Liver (tissue), 9 donors: ENCODE results near the gene MICU1. TPM values are rescaled to one million over a fixed set of nuclear protein-coding genes. Genes with fewer than 3 reads are reported as not detected.

Experiments used
- DNase-seq: peaks from one replicate; pipeline ENCODE4 v3.0.0-alpha.2; 2017; ENCODE audit warnings: low spot score
- H3K27ac ChIP-seq, 2 donors: one replicate each; pipeline ENCODE4 v1.7.0; 2013; ENCODE audit warnings: inconsistent platforms in 2 of 2, low read length in 2 of 2, control low read depth in 1 of 2, low read depth in 1 of 2, mild to moderate bottlenecking in 1 of 2
- H3K27me3 ChIP-seq, 4 donors: one replicate each; pipeline versions ENCODE4 v1.6.1 to v1.7.0; 2013; ENCODE audit warnings: low read length in 3 of 4, inconsistent platforms in 1 of 4, mild to moderate bottlenecking in 1 of 4, moderate library complexity in 1 of 4; ENCODE audit not compliant: control insufficient read depth in 4 of 4, insufficient read depth in 4 of 4
- H3K36me3 ChIP-seq, 4 donors: one replicate each; pipeline versions ENCODE4 v1.6.1 to v1.7.0; 2013; ENCODE audit warnings: low read length in 3 of 4, mild to moderate bottlenecking in 3 of 4, low read depth in 1 of 4, moderate library complexity in 1 of 4; ENCODE audit not compliant: control insufficient read depth in 4 of 4, insufficient read depth in 3 of 4
- H3K4me1 ChIP-seq, 4 donors: one replicate each; pipeline versions ENCODE4 v1.6.1 to v1.7.0; 2013; ENCODE audit warnings: low read length in 3 of 4, mild to moderate bottlenecking in 3 of 4, moderate library complexity in 1 of 4; ENCODE audit not compliant: control insufficient read depth in 4 of 4, insufficient read depth in 4 of 4
- H3K4me3 ChIP-seq, 3 donors: one replicate each; pipeline versions ENCODE4 v1.6.1 to v1.7.0; 2013; ENCODE audit warnings: low read length in 3 of 3, control low read depth in 1 of 3, low read depth in 1 of 3, mild to moderate bottlenecking in 1 of 3
- H3K9ac ChIP-seq, 2 donors: one replicate each; pipeline ENCODE4 v1.7.0; 2013; ENCODE audit warnings: low read length in 2 of 2, mild to moderate bottlenecking in 2 of 2, moderate library complexity in 2 of 2, control low read depth in 1 of 2, low read depth in 1 of 2
- H3K9me3 ChIP-seq, 4 donors: one replicate each; pipeline versions ENCODE4 v1.6.1 to v1.7.0; 2013; ENCODE audit warnings: low read length in 3 of 4; ENCODE audit not compliant: control insufficient read depth in 4 of 4
- ATF3 ChIP-seq: IDR thresholded peaks from 2 replicates; pipeline ENCODE4 v1.6.1; 2016; ENCODE audit warnings: antibody characterized with exemption
- EGR1 ChIP-seq, 2 donors: IDR thresholded peaks; 2 replicates each; pipeline ENCODE4 v1.6.1; 2016 to 2018; ENCODE audit warnings: antibody characterized with exemption in 2 of 2, low read depth in 2 of 2
- FOXA1 ChIP-seq: IDR thresholded peaks from 2 replicates; pipeline ENCODE4 v1.6.1; 2016; ENCODE audit warnings: antibody characterized with exemption
- FOXA2 ChIP-seq: IDR thresholded peaks from 2 replicates; pipeline ENCODE4 v1.6.1; 2016; ENCODE audit warnings: antibody characterized with exemption
- HNF4A ChIP-seq, 2 donors: conservative IDR thresholded peaks; 2 replicates each; pipeline ENCODE4 v1.6.1; 2016; ENCODE audit warnings: antibody characterized with exemption in 2 of 2, mild to moderate bottlenecking in 2 of 2
- HNF4G ChIP-seq: IDR thresholded peaks from 2 replicates; pipeline ENCODE4 v1.6.1; 2016; ENCODE audit warnings: antibody characterized with exemption
- JUND ChIP-seq, 2 donors: IDR thresholded peaks; 2 replicates each; pipeline ENCODE4 v1.6.1; 2016; ENCODE audit warnings: antibody characterized with exemption in 2 of 2
- RAD21 ChIP-seq, 2 donors: IDR thresholded peaks; 2 replicates each; pipeline ENCODE4 v1.6.1; 2016; ENCODE audit warnings: antibody characterized with exemption in 2 of 2, mild to moderate bottlenecking in 2 of 2
- REST ChIP-seq: IDR thresholded peaks from 2 replicates; pipeline ENCODE4 v1.6.1; 2016; ENCODE audit warnings: antibody characterized with exemption, mild to moderate bottlenecking
- RXRA ChIP-seq, 2 donors: IDR thresholded peaks; 2 replicates each; pipeline ENCODE4 v1.6.1; 2017 to 2018; ENCODE audit warnings: antibody characterized with exemption in 2 of 2, mild to moderate bottlenecking in 1 of 2
- SP1 ChIP-seq: IDR thresholded peaks from 2 replicates; pipeline ENCODE4 v1.6.1; 2018; ENCODE audit warnings: antibody characterized with exemption, mild to moderate bottlenecking
- TAF1 ChIP-seq: conservative IDR thresholded peaks from 2 replicates; pipeline ENCODE4 v1.6.1; 2016; ENCODE audit warnings: antibody characterized with exemption, mild to moderate bottlenecking
- YY1 ChIP-seq: IDR thresholded peaks from 2 replicates; pipeline ENCODE4 v1.6.1; 2016; ENCODE audit warnings: antibody characterized with exemption, mild to moderate bottlenecking
- WGBS: extraction: QIAGEN DNeasy Blood & Tissue Kit; methylation state at CpG from one replicate; pipeline ENCODE4 v1.1.7; 2013; 5-methylcytosine and 5-hydroxymethylcytosine counted together
- polyA plus RNA-seq, 2 donors: library from polyadenylated mRNA; stranded (reverse) in 1 of 2; unstranded in 1 of 2; fragments of 200-250 nt in 1 of 2; fragments of >200 nt in 1 of 2; fragmentation: Nextera tagmentation in 1 of 2; extraction: Ambion mirVana in 1 of 2; gene quantifications; one replicate each; pipeline versions ENCODE4 v1.2.1 to v1.2.3, GENCODE V29; 2013 to 2015
- total RNA-seq, 2 donors: library from RNA; depleted of rRNA; stranded (reverse); fragments of >200 nt; gene quantifications; one replicate each; pipeline ENCODE4 v1.2.3, GENCODE V29; 2014
- TF ChIP-seq, protein P1 (sequence below): IDR thresholded peaks from 2 replicates; pipeline ENCODE4 v1.6.1; 2016; ENCODE audit warnings: antibody characterized with exemption
- donor health status: healthy.
- donor health status: healthy.
- donor health status: healthy.
- donor health status: healthy.
- donor health status: healthy.

MICU1 gene
- total and polyA plus RNA-seq, 4 donors = 26.4 to 47.4 (median 32.1) TPM

DNA sequence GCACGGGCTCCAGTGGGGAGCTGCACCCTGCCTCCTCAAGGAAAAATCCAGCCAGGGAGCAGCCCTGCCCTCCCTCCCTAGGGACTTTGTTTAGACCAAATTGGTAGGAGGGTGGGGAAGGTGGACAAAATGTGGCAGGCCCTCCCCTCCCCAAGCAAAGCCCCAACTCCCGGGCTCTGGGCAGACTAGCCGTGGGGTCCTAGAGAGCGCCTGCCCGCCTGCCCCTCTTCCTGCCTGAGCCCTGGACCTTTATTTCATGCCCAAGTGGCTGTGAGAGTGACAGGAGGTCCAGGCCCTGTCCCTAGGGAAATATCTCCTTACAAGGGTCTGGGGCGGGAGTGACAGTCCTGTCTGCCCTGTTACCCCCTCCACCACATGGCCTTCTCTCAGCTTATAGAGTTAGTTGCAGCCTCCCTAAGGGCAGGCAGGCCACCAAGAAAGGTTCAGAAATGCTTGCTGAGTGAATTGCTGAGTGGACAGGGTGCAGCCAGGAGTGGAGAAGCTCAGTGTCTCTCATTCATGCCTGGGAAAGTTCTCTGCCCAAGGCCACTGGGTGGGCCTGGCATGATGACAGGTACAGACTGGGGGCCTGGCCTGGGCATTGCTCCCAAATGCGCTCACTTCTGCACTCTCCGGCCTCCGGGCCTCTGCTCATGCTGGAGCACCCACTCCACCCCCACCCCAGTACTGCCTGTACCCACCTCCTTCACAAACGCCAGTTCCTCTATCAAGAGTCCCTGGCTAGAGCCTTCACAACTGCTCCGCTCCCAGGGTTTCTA is 296.4 kb downstream of the MICU1 start:
- peak overlapping the region in 1 of 2 donors; percentile 51 for H3K9ac ChIP-seq
- H3K4me1 ChIP-seq = peaks cover 26 to 60% (median 50%) of the 10 kb centered on the region in 4 donors
- no peak overlapping the region for H3K4me3 ChIP-seq
- 82% methylated on average over 11 of the region's 11 CpGs for WGBS
- H3K27me3 ChIP-seq = no peaks in the 10 kb centered on the region
- TF ChIP-seq, protein P1, sequence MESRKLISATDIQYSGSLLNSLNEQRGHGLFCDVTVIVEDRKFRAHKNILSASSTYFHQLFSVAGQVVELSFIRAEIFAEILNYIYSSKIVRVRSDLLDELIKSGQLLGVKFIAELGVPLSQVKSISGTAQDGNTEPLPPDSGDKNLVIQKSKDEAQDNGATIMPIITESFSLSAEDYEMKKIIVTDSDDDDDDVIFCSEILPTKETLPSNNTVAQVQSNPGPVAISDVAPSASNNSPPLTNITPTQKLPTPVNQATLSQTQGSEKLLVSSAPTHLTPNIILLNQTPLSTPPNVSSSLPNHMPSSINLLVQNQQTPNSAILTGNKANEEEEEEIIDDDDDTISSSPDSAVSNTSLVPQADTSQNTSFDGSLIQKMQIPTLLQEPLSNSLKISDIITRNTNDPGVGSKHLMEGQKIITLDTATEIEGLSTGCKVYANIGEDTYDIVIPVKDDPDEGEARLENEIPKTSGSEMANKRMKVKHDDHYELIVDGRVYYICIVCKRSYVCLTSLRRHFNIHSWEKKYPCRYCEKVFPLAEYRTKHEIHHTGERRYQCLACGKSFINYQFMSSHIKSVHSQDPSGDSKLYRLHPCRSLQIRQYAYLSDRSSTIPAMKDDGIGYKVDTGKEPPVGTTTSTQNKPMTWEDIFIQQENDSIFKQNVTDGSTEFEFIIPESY = no peak
- TF ChIP-seq SP1 (no peak), FOXA1 (no peak), REST (no peak), HNF4G (no peak), TAF1 (no peak), HNF4A (conservative IDR thresholded peaks at IDR 0.05) (no peak)
- H3K27ac ChIP-seq = peak overlapping the region; percentile 64 to 77
- no peaks in the 10 kb centered on the region for H3K36me3 ChIP-seq
- DNase-seq = no peak
- no peaks in the 10 kb centered on the region for H3K9me3 ChIP-seq

DNA sequence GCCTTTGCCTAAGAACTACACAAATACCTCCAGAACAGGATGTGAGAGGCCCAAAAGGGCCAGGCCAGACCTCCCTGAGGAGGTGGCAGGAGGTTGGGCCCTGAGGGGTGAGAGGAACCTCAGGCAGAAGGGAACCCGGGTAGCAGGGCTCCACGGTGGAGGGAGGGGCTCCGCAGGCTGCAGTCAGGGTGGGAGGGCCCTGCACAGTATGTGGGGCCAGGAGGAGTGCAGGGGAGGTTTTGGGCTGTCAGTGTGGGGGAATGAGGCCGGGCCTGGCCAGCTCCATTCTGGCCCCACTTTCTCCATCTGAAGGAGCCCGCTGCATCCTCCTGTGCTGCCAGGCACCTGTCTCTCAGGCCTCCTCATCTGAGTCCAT is 297.1 kb downstream of the MICU1 start:
- Histone ChIP-seq H3K4me3 (no peak overlapping the region), H3K36me3 (no peaks in the 10 kb centered on the region), H3K27ac (peak overlapping the region; percentile 64 to 77), H3K9ac (peak overlapping the region in 1 of 2 donors; percentile 51), H3K27me3 (no peaks in the 10 kb centered on the region), H3K9me3 (no peaks in the 10 kb centered on the region), H3K4me1 (peaks cover 23 to 55% (median 45%) of the 10 kb centered on the region in 4 donors)
- DNase-seq = no peak
- WGBS = 67% methylated on average over 5 of the region's 5 CpGs
- TF ChIP-seq, protein P1 = no peak
- TF ChIP-seq RAD21 (IDR thresholded peaks at IDR 0.05) (no peak), REST (no peak), EGR1 (IDR thresholded peaks at IDR 0.05; ENCODE audit: low read depth in 2 of 2) (no peak), YY1 (no peak), HNF4A (conservative IDR thresholded peaks at IDR 0.05) (no peak), FOXA2 (no peak), TAF1 (no peak), RXRA (IDR thresholded peaks at IDR 0.05) (no peak), HNF4G (no peak), SP1 (no peak), ATF3 (no peak), JUND (IDR thresholded peaks at IDR 0.05) (no peak)
